ENCODE results near the gene ACAP1. TPM values are rescaled to one million over a fixed set of nuclear protein-coding genes. Genes with fewer than 3 reads are reported as not detected.
A peak's percentile ranks its signal among the peaks of the same experiment; 100 is the strongest.

Gene ACAP1
- total RNA-seq, 1 donor from 2014 or later = 23.2 TPM

- peaks cover 14% of the 10 kb centered on the region for H3K4me1 ChIP-seq
- no peak for DNase-seq
- no peak for TF ChIP-seq CTCF (IDR thresholded peaks at IDR 0.05)
- ATAC-seq = peak; percentile 47
- peak overlapping the region; percentile 3 for H3K27ac ChIP-seq
- intact Hi-C loops (cut with DNase I) = no loop called here
- H3K4me3 ChIP-seq = peak overlapping the region; percentile 48
- H3K27me3 ChIP-seq = no peaks in the 10 kb centered on the region
- no peaks in the 10 kb centered on the region for H3K9me3 ChIP-seq
- H3K36me3 ChIP-seq = peaks cover 8% of the 10 kb centered on the region
These were observed 47.6 kb downstream of the ACAP1 start for GRCh38 chr17:7383742-7384488.

- H3K27ac ChIP-seq = peak overlapping the region; percentile 3
- H3K4me3 ChIP-seq = peak overlapping the region; percentile 48
- TF ChIP-seq CTCF (IDR thresholded peaks at IDR 0.05) = no peak
- no peaks in the 10 kb centered on the region for H3K9me3 ChIP-seq
- H3K27me3 ChIP-seq = no peaks in the 10 kb centered on the region
- H3K4me1 ChIP-seq = peaks cover 14% of the 10 kb centered on the region
- H3K36me3 ChIP-seq = peaks cover 14% of the 10 kb centered on the region
- DNase-seq (no peak), ATAC-seq (no peak)
- intact Hi-C loops (cut with DNase I) = no loop called here
These were observed 48.3 kb downstream of the ACAP1 start for GRCh38 chr17:7384489-7385081.

- no peak overlapping the region for H3K27ac ChIP-seq
- intact Hi-C loops (cut with DNase I) = no loop called here
- peaks cover 8% of the 10 kb centered on the region for H3K4me1 ChIP-seq
- ATAC-seq = no peak
- no peak for TF ChIP-seq CTCF (IDR thresholded peaks at IDR 0.05)
- H3K9me3 ChIP-seq = no peaks in the 10 kb centered on the region
- H3K36me3 ChIP-seq = peaks cover 17% of the 10 kb centered on the region
- no peak overlapping the region for H3K4me3 ChIP-seq
- no peaks in the 10 kb centered on the region for H3K27me3 ChIP-seq
- no peak for DNase-seq
These were observed 52.5 kb downstream of the ACAP1 start for GRCh38 chr17:7388856-7389255.

- ATAC-seq = no peak
- no peak for DNase-seq
- TF ChIP-seq CTCF (IDR thresholded peaks at IDR 0.05) = no peak
- Histone ChIP-seq H3K4me1 (peaks cover 7% of the 10 kb centered on the region), H3K4me3 (no peak overlapping the region), H3K36me3 (peaks cover 17% of the 10 kb centered on the region), H3K27ac (no peak overlapping the region), H3K27me3 (no peaks in the 10 kb centered on the region), H3K9me3 (no peaks in the 10 kb centered on the region)
- intact Hi-C loops (cut with DNase I) = no loop called here
These were observed 53.9 kb downstream of the ACAP1 start for GRCh38 chr17:7389924-7390910.

- peaks cover 17% of the 10 kb centered on the region for H3K36me3 ChIP-seq
These were observed 55.0 kb downstream of the ACAP1 start for GRCh38 chr17:7391307-7391706.

More at GRCh38 chr17:7391307-7391706, 55.0 kb downstream of the ACAP1 start:
- no peak for ATAC-seq
- DNase-seq = no peak
- Histone ChIP-seq H3K4me3 (no peak overlapping the region), H3K4me1 (peaks cover 7% of the 10 kb centered on the region), H3K27ac (no peak overlapping the region), H3K9me3 (no peaks in the 10 kb centered on the region), H3K27me3 (no peaks in the 10 kb centered on the region)
- TF ChIP-seq CTCF (IDR thresholded peaks at IDR 0.05) = no peak
- intact Hi-C loops (cut with DNase I) = no loop called here
